ENCODE data around the gene BACE2.
"Not testable (repeated sequence)": the region's sequence is repeated elsewhere in the genome, so short reads cannot be mapped to it uniquely, and the experiment has no call there.

Gene BACE2

DNA sequence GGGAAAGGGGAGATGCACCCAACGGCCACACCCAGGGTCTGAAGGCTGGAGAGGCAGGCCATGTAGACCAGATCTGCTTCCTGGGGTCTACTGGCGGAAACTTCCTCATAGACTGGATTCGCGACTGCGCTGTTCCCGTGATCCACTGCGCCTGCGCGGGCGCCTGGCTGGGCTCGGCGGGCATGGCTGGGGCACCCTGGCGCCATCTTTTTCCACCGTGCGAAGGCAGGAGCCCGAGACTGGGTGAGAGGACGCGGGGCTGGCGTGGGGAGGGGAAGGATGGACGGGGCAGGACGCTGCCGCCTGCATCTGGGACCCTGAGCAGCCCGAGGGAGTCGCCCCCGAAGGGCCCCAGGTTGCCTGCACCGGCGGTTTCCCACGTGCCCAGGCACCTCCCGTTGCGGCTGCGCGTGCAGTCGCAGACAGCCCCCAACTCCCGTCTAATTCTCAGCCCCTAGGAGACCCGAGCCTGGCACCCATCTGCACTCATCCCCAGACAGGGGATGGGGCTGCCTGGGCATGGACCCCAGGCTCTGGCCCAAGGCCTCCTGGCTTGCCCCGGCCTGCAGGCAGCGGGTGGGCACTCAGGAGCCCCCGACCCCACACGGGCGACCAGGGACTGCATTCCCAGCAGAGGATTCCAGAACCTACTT is 136.2 kb downstream of the BACE2 start (continued):
- TF ChIP-seq, protein P1, sequence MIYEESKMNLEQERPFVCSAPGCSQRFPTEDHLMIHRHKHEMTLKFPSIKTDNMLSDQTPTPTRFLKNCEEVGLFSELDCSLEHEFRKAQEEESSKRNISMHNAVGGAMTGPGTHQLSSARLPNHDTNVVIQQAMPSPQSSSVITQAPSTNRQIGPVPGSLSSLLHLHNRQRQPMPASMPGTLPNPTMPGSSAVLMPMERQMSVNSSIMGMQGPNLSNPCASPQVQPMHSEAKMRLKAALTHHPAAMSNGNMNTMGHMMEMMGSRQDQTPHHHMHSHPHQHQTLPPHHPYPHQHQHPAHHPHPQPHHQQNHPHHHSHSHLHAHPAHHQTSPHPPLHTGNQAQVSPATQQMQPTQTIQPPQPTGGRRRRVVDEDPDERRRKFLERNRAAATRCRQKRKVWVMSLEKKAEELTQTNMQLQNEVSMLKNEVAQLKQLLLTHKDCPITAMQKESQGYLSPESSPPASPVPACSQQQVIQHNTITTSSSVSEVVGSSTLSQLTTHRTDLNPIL (CRISPR knock-in tag; IDR thresholded peaks at IDR 0.05; ENCODE audit: low read depth) = no peak
- TF ChIP-seq ZFP3 (CRISPR knock-in tag; IDR thresholded peaks at IDR 0.05) (no peak), OSR1 (CRISPR knock-in tag; IDR thresholded peaks at IDR 0.05) (no peak), TCF4 (CRISPR knock-in tag; IDR thresholded peaks at IDR 0.05; ENCODE audit: borderline replicate concordance) (no peak), CSDC2 (CRISPR knock-in tag; IDR thresholded peaks at IDR 0.05) (no peak), GLIS3 (CRISPR knock-in tag; IDR thresholded peaks at IDR 0.05) (no peak)

GRCh38 chr21:41307219-41307618 is 139.3 kb downstream of the BACE2 start:
- no peak for ATAC-seq

DNA sequence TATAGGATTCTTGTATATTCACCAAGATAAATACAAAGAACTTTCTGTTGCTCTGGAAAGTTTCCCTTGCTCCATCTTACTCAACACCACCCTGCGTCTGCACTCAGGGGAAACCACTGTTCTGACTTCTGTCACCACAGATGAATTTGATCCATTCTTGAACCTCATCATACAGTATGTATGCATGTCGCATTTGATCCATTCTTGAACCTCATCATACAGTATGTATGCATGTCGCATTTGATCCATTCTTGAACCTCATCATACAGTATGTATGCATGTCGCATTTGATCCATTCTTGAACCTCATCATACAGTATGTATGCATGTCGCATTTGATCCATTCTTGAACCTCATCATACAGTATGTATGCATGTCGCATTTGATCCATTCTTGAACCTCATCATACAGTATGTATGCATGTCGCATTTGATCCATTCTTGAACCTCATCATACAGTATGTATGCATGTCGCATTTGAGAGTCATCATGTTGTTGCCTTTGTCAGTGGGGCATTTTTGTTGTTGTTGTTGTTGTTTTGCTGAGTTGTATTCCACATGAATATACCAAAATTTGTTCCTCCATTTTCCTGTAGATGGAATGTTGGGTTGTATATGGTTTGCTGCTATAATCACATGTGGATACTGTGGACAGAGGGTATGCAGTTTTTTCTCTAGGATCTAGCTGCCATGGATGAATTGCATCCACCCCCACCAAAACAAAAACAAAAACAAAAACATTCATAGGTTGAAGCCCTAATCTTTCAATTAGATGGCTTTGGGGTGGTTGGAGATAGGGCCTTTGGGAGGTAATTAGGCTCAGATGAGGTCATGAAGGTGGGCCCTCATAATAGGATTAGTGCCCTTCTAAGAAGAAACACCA is 145.6 kb downstream of the BACE2 start:
- ATAC-seq = not testable (repeated sequence)

More at GRCh38 chr21:41307219-41307618, 139.3 kb downstream of the BACE2 start:
- no peak for TF ChIP-seq ZNF8 (CRISPR knock-in tag; IDR thresholded peaks at IDR 0.05)
- TF ChIP-seq POU6F1 (CRISPR knock-in tag; IDR thresholded peaks at IDR 0.05; ENCODE audit: borderline replicate concordance, low read depth) = no peak
- TF ChIP-seq ZFP30 (CRISPR knock-in tag; IDR thresholded peaks at IDR 0.05) = no peak
- TF ChIP-seq, protein P1 (CRISPR knock-in tag; IDR thresholded peaks at IDR 0.05; ENCODE audit: low read depth) = no peak
- TF ChIP-seq, protein P2, sequence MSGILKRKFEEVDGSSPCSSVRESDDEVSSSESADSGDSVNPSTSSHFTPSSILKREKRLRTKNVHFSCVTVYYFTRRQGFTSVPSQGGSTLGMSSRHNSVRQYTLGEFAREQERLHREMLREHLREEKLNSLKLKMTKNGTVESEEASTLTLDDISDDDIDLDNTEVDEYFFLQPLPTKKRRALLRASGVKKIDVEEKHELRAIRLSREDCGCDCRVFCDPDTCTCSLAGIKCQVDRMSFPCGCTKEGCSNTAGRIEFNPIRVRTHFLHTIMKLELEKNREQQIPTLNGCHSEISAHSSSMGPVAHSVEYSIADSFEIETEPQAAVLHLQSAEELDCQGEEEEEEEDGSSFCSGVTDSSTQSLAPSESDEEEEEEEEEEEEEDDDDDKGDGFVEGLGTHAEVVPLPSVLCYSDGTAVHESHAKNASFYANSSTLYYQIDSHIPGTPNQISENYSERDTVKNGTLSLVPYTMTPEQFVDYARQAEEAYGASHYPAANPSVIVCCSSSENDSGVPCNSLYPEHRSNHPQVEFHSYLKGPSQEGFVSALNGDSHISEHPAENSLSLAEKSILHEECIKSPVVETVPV (CRISPR knock-in tag; IDR thresholded peaks at IDR 0.05) = no peak
- TF ChIP-seq PPARA (CRISPR knock-in tag; IDR thresholded peaks at IDR 0.05; ENCODE audit: borderline replicate concordance) = no peak
- TF ChIP-seq ISL1 (CRISPR knock-in tag; IDR thresholded peaks at IDR 0.05) = no peak
- TF ChIP-seq PATZ1 (CRISPR knock-in tag; IDR thresholded peaks at IDR 0.05; ENCODE audit: borderline replicate concordance) = no peak
- TF ChIP-seq TOX (CRISPR knock-in tag; IDR thresholded peaks at IDR 0.05; ENCODE audit: borderline replicate concordance) = no peak
- no peak for TF ChIP-seq ARNTL (CRISPR knock-in tag; IDR thresholded peaks at IDR 0.05; ENCODE audit: borderline replicate concordance, low read depth)
- no peak for TF ChIP-seq OSR1 (CRISPR knock-in tag; IDR thresholded peaks at IDR 0.05)
- TF ChIP-seq ZC3H10 (CRISPR knock-in tag; IDR thresholded peaks at IDR 0.05) = no peak
- no peak for TF ChIP-seq GLIS3 (CRISPR knock-in tag; IDR thresholded peaks at IDR 0.05)
- no peak for TF ChIP-seq RARB (CRISPR knock-in tag; IDR thresholded peaks at IDR 0.05)
- no peak for TF ChIP-seq ESRRG (CRISPR knock-in tag; IDR thresholded peaks at IDR 0.05)
- no peak for TF ChIP-seq ZFP3 (CRISPR knock-in tag; IDR thresholded peaks at IDR 0.05)
- no peak for TF ChIP-seq ZNF70 (CRISPR knock-in tag; IDR thresholded peaks at IDR 0.05)
- TF ChIP-seq TCF4 (CRISPR knock-in tag; IDR thresholded peaks at IDR 0.05; ENCODE audit: borderline replicate concordance) = no peak

GRCh38 chr21:41315726-41316125 is 147.8 kb downstream of the BACE2 start:
- no peak for ATAC-seq
- TF ChIP-seq ZNF70 (CRISPR knock-in tag; IDR thresholded peaks at IDR 0.05) = no peak
- TF ChIP-seq ISL1 (CRISPR knock-in tag; IDR thresholded peaks at IDR 0.05) = no peak
- TF ChIP-seq, protein P2 (CRISPR knock-in tag; IDR thresholded peaks at IDR 0.05) = no peak
- no peak for TF ChIP-seq ZFP30 (CRISPR knock-in tag; IDR thresholded peaks at IDR 0.05)
- no peak for TF ChIP-seq TCF4 (CRISPR knock-in tag; IDR thresholded peaks at IDR 0.05; ENCODE audit: borderline replicate concordance)
- no peak for TF ChIP-seq PPARA (CRISPR knock-in tag; IDR thresholded peaks at IDR 0.05; ENCODE audit: borderline replicate concordance)
- TF ChIP-seq BACH2 (CRISPR knock-in tag; IDR thresholded peaks at IDR 0.05; ENCODE audit: borderline replicate concordance) = no peak
- no peak for TF ChIP-seq GLIS3 (CRISPR knock-in tag; IDR thresholded peaks at IDR 0.05)
- TF ChIP-seq ARNTL (CRISPR knock-in tag; IDR thresholded peaks at IDR 0.05; ENCODE audit: borderline replicate concordance, low read depth) = no peak
- no peak for TF ChIP-seq OSR1 (CRISPR knock-in tag; IDR thresholded peaks at IDR 0.05)
- TF ChIP-seq RARB (CRISPR knock-in tag; IDR thresholded peaks at IDR 0.05) = no peak
- TF ChIP-seq, protein P1 (CRISPR knock-in tag; IDR thresholded peaks at IDR 0.05; ENCODE audit: low read depth) = no peak
- TF ChIP-seq TOX (CRISPR knock-in tag; IDR thresholded peaks at IDR 0.05; ENCODE audit: borderline replicate concordance) = no peak

Data from SK-N-SH treated with all-trans-retinoic acid at 6 μM for 48 hours (cell line).